Activated CD8-positive, alpha-beta memory T cell treated with anti-CD3 and anti-CD28 coated beads for 36 hours (primary cell): ENCODE data around the gene FIZ1. TPM values are rescaled to one million over a fixed set of nuclear protein-coding genes. Genes with fewer than 3 reads are reported as not detected.

Experiments used
- CTCF ChIA-PET: fragments of 350-600 bp; sonication (Branson Sonifier 250); formaldehyde crosslinking; loops from one replicate; lab custom pipeline; 2021; ENCODE audit warnings: antibody characterized with exemption; lab: Charles Lee
- POLR2A ChIA-PET: fragments of 350-600 bp; sonication (Branson Sonifier 250); formaldehyde crosslinking; loops from one replicate; lab custom pipeline; 2021; ENCODE audit warnings: antibody characterized with exemption; lab: Charles Lee
- total RNA-seq, 2 experiments: library from RNA; stranded (reverse); gene quantifications; one replicate each; pipeline ENCODE4 v1.2.3, GENCODE V29; 2021

Gene FIZ1
- total RNA-seq, 2 experiments from 2014 or later = 17.4 to 17.8 TPM

DNA sequence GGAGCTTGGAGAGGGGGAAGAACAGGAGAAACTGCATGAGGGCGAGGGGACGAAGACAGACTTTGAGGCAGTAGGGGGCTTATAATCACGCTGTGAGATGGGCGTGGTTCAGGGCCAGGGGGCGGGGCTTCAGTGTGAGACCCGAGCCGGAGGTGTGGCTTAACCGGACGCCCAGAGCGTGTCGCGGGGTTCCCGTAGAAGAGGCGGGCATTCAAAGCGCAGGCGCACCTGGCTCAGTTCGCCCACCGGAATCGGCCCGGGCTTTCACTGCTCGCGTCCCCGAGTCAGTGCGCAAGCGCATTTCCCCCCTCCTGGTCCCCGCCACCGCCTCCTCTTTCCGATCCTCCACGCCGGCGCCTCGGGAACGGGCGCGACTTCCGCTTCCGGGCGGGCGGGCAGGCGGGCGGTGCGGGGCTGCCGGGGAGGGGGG is 5.9 kb upstream of the FIZ1 start:
- CTCF ChIA-PET = interaction anchor here (0.8 to 4.1 kb wide), 10 partner anchors 10 to 138 kb away, joined by 3 to 25 read pairs (median 5); partner anchors contain the start of gene ZNF784
- POLR2A ChIA-PET = interaction anchor here (1.0 to 1.5 kb wide), 3 partner anchors 20 to 38 kb away, joined by 3 to 4 read pairs (median 4); partner anchors contain the start of genes ZNF581 and ZNF784

GRCh38 chr19:55603581-55604292 is 4.4 kb upstream of the FIZ1 start:
- POLR2A ChIA-PET = interaction anchor here (0.7 kb wide), 1 partner anchor 25 kb away, joined by 4 read pairs; no protein-coding TSS in a partner anchor
- CTCF ChIA-PET = interaction anchor here (0.5 to 1.5 kb wide), 5 partner anchors 10 to 542 kb away, joined by 3 to 4 read pairs (median 3); partner anchors contain the start of gene ZNF784

GRCh38 chr19:55603115-55603514 is 3.8 kb upstream of the FIZ1 start:
- CTCF ChIA-PET = no interaction called here
- POLR2A ChIA-PET = no interaction called here

DNA sequence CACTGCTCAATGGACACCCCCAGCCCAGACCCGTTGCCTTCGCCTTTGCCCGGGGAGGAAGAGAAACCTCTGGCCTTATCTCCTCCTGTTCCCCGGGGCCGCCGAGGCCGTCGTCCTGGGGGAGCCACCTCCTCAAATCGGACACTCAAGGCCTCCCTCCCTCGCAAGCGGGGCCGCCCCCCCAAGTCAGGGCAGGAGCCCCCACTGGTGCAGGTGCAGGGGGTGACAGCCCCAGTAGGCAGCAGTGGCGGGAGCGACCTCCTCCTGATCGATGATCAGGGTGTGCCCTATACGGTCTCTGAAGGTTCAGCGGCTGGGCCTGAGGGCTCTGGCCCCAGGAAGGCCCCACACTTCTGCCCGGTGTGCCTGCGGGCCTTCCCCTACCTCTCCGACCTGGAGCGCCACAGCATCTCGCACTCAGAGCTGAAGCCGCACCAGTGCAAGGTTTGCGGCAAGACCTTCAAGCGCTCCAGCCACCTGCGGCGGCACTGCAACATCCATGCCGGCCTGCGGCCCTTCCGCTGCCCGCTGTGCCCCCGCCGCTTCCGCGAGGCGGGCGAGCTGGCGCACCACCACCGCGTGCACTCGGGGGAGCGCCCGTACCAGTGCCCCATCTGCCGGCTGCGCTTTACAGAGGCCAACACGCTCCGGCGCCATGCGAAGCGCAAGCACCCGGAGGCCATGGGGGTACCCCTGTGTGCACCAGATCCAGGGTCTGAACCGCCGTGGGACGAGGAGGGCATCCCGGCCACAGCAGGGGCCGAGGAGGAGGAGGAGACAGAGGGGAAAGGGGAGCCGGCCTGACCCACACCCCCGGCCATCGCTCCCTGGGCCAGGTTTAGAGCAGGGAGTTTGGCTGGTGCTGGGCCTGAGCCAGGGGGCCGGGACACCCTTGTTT is 3.0 kb upstream of the FIZ1 start:
- POLR2A ChIA-PET = no interaction called here
- CTCF ChIA-PET = interaction anchor here (1.0 to 1.7 kb wide), 2 partner anchors 29 to 98 kb away, joined by 4 to 5 read pairs; no protein-coding TSS in a partner anchor

DNA sequence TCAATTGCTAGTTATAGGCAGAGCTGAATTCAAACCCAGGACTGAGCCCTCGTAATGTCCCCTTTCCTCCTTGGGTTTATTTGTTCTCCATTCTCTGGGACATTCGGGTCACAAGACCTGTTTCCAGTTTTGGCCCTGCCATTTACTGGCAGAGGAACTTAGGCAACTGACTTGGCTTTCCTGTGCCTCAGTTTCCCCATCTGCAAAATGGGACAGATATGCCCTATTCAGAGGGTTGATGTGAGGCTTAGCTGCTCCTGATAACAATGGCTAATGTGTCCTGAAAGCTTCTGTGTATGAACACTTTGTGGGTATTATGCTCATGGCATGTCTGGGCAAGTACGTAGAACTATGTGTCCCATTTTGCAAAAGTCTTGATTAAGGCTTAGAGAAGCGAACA is 1.8 kb upstream of the FIZ1 start:
- CTCF ChIA-PET = interaction anchor here (0.6 to 1.7 kb wide), 3 partner anchors 30 to 97 kb away, joined by 4 to 5 read pairs (median 4); no protein-coding TSS in a partner anchor
- POLR2A ChIA-PET = no interaction called here

- ChIA-PET POLR2A (interaction anchor here (1.4 kb wide), 1 partner anchor 42 kb away, joined by 5 read pairs; the partner anchor contains the start of gene ZNF581), CTCF (interaction anchor here (1.7 kb wide), 1 partner anchor 97 kb away, joined by 4 read pairs; no protein-coding TSS in a partner anchor)
These were observed 1.3 kb upstream of the FIZ1 start for GRCh38 chr19:55600662-55601028.

- ChIA-PET CTCF (interaction anchor here (0.6 to 1.7 kb wide), 8 partner anchors 17 to 96 kb away, joined by 3 to 10 read pairs (median 5); partner anchors contain the start of gene ZNF784), POLR2A (interaction anchor here (1.0 to 1.8 kb wide), 9 partner anchors 18 to 345 kb away, joined by 3 to 9 read pairs (median 5); partner anchors contain the start of genes U2AF2, ZNF579, ZNF581 and ZNF628)
These were observed 735 bp upstream of the FIZ1 start, which contains the start of gene ZNF524 for GRCh38 chr19:55599842-55600661. ZNF524 (plus strand) TSS chr19:55600288; CDS start chr19:55602113, 1,825 bp downstream.

- ChIA-PET POLR2A (interaction anchor here (1.0 to 1.8 kb wide), 11 partner anchors 12 to 344 kb away, joined by 3 to 9 read pairs (median 5); partner anchors contain the start of genes U2AF2, ZNF579, ZNF581 and ZNF628), CTCF (interaction anchor here (0.6 to 2.0 kb wide), 7 partner anchors 12 to 95 kb away, joined by 3 to 10 read pairs (median 5); partner anchors contain the start of gene ZNF784)
These were observed 424 bp downstream of the FIZ1 start for GRCh38 chr19:55598719-55599467.

DNA sequence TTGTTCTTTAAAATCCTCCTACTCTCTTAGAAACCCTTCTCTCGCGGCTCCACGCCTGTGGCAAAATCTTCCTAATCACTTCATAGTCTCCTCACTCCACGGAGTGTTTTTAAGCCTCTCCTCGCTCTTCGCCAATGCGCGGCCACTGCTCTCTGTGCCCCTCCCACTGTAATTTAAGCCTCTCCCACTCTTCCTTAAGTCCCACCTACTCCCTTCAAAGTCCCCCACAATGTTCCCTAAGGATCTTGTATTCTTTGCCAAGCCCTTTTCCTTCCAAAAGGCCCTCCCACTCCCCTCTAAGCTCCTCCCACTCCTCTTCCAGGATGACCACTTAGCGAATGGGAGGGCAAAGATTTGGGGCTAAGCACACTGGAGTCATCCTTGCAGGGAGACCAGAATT is 1.3 kb downstream of the FIZ1 start:
- CTCF ChIA-PET = interaction anchor here (0.6 to 2.0 kb wide), 2 partner anchors 11 to 570 kb away, joined by 3 to 7 read pairs; no protein-coding TSS in a partner anchor
- POLR2A ChIA-PET = interaction anchor here (1.7 kb wide), 1 partner anchor 14 kb away, joined by 7 read pairs; no protein-coding TSS in a partner anchor

- ChIA-PET CTCF (interaction anchor here (0.6 to 2.0 kb wide), 2 partner anchors 11 to 571 kb away, joined by 3 to 7 read pairs; no protein-coding TSS in a partner anchor), POLR2A (interaction anchor here (1.7 kb wide), 1 partner anchor 14 kb away, joined by 7 read pairs; no protein-coding TSS in a partner anchor)
These were observed 1.8 kb downstream of the FIZ1 start for GRCh38 chr19:55597501-55597921.

DNA sequence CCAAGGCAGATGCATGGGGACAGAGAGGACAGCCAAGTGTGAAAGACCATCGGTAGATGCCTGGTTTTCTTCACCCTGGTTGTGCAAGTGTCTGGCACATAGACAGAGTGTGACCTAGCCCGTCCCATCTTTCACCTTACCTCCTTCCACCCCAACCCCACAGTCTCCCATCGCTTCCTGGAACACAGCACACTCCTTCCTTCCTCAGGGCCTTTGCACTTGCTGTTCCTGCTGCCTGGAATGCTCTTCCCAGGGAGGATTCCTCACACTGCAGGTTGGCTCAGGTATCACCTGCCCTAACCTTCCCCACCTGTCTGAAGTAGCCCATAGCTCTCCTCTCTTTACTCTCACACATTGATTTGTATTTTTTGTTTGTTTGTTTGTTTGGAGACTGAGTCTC is 3.0 kb downstream of the FIZ1 start:
- ChIA-PET CTCF (interaction anchor here (1.0 to 1.4 kb wide), 3 partner anchors 36 to 92 kb away, joined by 3 read pairs; no protein-coding TSS in a partner anchor), POLR2A (no interaction called here)

DNA sequence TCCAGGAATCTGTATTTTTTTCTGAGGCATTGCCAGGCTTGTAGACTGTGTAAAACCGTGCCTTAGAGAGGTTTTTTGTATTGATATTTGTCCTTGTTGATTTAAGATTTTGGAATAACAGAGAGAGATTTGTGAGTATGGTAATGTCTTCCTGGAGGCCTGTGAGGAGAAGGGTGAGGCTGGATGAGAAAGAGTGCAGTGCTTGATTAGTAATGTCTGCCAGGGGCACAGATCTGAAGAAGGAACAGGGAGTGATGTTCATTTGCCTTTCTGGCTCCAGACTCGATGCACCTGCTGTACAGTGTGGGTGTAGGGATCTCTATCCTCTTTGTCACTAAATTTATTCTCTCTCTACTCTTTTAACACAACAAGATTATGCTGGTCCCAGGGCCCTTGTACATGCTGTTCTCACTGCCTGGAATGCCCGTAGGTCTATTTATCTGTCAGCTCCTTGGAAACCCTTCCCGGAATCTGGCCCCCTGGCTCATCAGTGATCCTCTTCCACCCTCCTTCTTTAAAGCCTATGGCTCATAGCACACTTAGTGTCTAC is 4.2 kb downstream of the FIZ1 start:
- ChIA-PET POLR2A (no interaction called here), CTCF (interaction anchor here (0.8 to 1.4 kb wide), 2 partner anchors 11 to 78 kb away, joined by 3 to 4 read pairs; partner anchors contain the start of gene ZNF865)

DNA sequence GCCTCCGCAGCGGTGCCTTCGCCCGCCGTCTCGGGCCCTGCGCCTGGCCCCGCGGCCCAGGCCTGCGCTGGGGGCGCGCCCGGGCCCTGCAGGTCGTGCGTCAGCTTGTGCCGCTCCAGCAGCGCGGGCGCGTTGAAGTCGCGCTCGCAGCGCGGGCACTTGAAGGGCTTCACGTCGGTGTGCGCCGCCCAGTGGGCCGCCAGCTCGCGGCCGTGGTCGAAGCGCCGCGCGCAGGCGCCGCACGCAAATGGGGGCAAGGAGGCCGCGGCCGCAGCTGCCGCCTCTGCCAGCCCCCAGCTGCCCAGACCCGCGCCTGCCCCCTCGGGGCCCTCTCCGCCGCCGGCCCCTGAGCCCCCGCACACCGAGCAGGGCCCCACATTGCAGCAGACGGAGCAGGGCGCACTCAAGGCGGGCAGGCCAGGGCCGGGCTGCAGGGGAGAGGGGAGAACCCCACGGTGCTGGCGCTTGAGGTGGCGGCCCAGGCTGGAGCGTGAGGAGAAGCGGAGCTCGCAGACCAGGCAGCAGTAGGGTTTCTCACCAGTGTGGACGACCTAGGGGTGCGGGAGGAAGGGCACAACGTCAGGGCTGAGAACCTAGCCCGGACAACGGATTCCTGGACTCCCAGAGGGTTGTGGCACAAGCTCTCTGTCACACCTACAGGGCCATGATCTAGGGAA is 6.1 kb downstream of the FIZ1 start:
- CTCF ChIA-PET = interaction anchor here (0.7 to 1.1 kb wide), 2 partner anchors 11 to 37 kb away, joined by 3 read pairs; no protein-coding TSS in a partner anchor
- POLR2A ChIA-PET = no interaction called here

- ChIA-PET POLR2A (no interaction called here), CTCF (no interaction called here)
These were observed 6.8 kb downstream of the FIZ1 start for GRCh38 chr19:55592391-55593090.

DNA sequence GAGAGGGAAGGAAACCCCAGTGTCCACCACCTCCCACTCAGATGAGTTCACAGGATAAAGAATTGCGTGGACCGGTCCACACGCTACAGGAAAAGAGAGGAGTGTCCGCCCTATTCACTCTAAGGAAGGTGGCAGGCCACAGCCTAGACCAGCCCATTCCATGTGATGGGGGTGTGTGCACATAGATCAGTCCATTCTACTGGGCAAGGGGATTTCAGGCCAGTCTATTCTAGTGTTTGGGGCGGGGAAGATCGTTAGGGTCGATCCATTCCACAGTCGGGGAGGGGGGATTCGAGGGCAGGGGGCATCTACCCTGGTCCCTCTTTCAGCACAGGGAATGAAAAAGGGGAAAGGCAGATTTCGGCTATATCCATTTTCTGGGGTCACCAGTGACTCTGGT is 7.8 kb downstream of the FIZ1 start:
- POLR2A ChIA-PET = no interaction called here
- CTCF ChIA-PET = no interaction called here
